Smooth muscle cell of trachea (primary cell): ENCODE measurements around the gene IL17A. TPM values are rescaled to one million over a fixed set of nuclear protein-coding genes. Genes with fewer than 3 reads are reported as not detected.

ENCODE experiments used
- total RNA-seq: library from RNA; depleted of rRNA; stranded (reverse); fragments of >200 nt; gene quantifications from 2 replicates; pipeline ENCODE4 v1.2.1, GENCODE V29; 2014

IL17A gene
- not detected in 2 replicates for total RNA-seq

DNA sequence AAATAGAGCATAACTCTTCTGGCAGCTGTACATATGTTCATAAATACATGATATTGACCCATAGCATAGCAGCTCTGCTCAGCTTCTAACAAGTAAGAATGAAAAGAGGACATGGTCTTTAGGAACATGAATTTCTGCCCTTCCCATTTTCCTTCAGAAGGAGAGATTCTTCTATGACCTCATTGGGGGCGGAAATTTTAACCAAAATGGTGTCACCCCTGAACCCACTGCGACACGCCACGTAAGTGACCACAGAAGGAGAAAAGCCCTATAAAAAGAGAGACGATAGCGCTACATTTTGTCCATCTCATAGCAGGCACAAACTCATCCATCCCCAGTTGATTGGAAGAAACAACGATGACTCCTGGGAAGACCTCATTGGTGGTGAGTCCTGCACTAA is at the start of gene IL17A:
Gene IL17A (plus strand): TSS at position 301 of the 400 bp plus-strand sequence. CDS start 57 bp downstream, at position 358.

Other genes with a start within 250 kb of the IL17A start
- gene PKHD1, start 98.8 kb upstream of the IL17A start, total RNA-seq = not detected in 2 replicates
- not detected in 2 replicates for gene IL17F, start 58.1 kb downstream of the IL17A start, total RNA-seq
- gene MCM3, start 98.4 kb downstream of the IL17A start, total RNA-seq = 16.5 and 74.5 TPM in 2 replicates
- gene PAQR8, start 175.8 kb downstream of the IL17A start, total RNA-seq = 6.5 and 7.1 TPM in 2 replicates
- 21.8 and 37.1 TPM in 2 replicates for gene EFHC1, start 234.0 kb downstream of the IL17A start, total RNA-seq